Heart right ventricle (tissue), 16 donors: ENCODE measurements around the gene PLCD3. TPM values are rescaled to one million over a fixed set of nuclear protein-coding genes. Genes with fewer than 3 reads are reported as not detected.
A peak's percentile ranks its signal among the peaks of the same experiment; 100 is the strongest.

Experiments used
- ATAC-seq, 8 donors: fragments of 200-7000 bp; cut with Tn5 transposase; one replicate each; pipeline ENCODE4 v1.9.1; 2020; ENCODE audit warnings: mild to moderate bottlenecking in 8 of 8, moderate library complexity in 8 of 8, moderate number of reproducible peaks in 1 of 8
- DNase-seq, 2 donors: peaks; one replicate each; pipeline ENCODE4 v3.0.0-alpha.2; 2020
- H3K27ac ChIP-seq, 10 donors: fragments of 200-600 bp; sonication (generic) in 2 of 10; one replicate each; pipeline versions ENCODE4 v1.5.0 to v1.8.0; 2020 to 2022; ENCODE audit warnings: mild to moderate bottlenecking in 3 of 10
- H3K27me3 ChIP-seq, 7 donors: fragments of 200-600 bp; one replicate each; pipeline ENCODE4 v1.8.0; 2021 to 2022; ENCODE audit warnings: mild to moderate bottlenecking in 2 of 7
- H3K36me3 ChIP-seq, 9 donors: fragments of 200-600 bp; sonication (generic) in 1 of 9; one replicate each; pipeline versions ENCODE4 v1.5.0 to v1.8.0; 2020 to 2022; ENCODE audit warnings: mild to moderate bottlenecking in 2 of 9
- H3K4me1 ChIP-seq, 9 donors: fragments of 200-600 bp; sonication (generic) in 1 of 9; one replicate each; pipeline versions ENCODE4 v1.5.0 to v1.8.0; 2020 to 2022; ENCODE audit warnings: mild to moderate bottlenecking in 4 of 9
- H3K4me3 ChIP-seq, 10 donors: fragments of 200-600 bp; sonication (generic) in 2 of 10; one replicate each; pipeline versions ENCODE4 v1.5.0 to v1.8.0; 2020 to 2022; ENCODE audit warnings: mild to moderate bottlenecking in 7 of 10, moderate library complexity in 2 of 10
- H3K9me3 ChIP-seq, 11 donors: fragments of 200-600 bp in 10 of 11; sonication (generic) in 2 of 11; one replicate each; pipeline versions ENCODE4 v1.5.0 to v1.8.0; 2013 to 2022; ENCODE audit warnings: mild to moderate bottlenecking in 2 of 11, control low read depth in 1 of 11, moderate library complexity in 1 of 11
- WGBS, 2 donors: extraction: QIAGEN DNeasy Blood & Tissue Kit; methylation state at CpG; one replicate each; pipeline ENCODE4 v1.1.7; 2013; ENCODE audit warnings: inconsistent platforms in 1 of 2; 5-methylcytosine and 5-hydroxymethylcytosine counted together
- intact Hi-C, 10 donors: fragments of 100-400 bp; cut with DNase I; formaldehyde crosslinking; loops; one replicate each; pipeline versions ENCODE4 v1.11.1 to v1.14.2; 2022
- polyA plus RNA-seq, 2 donors: library from polyadenylated mRNA; stranded (reverse); fragments of 200-250 nt; gene quantifications; one replicate each; pipeline ENCODE4 v1.2.3, GENCODE V29; 2013
- total RNA-seq, 10 donors: library from RNA; stranded (reverse); fragmentation: NEBNext Ultra II Directional in 3 of 10; extraction: Animal tissue kit (Norgen Biotek cat#: 25700) in 3 of 10; gene quantifications; one replicate each; pipeline versions ENCODE4 v1.2.1 to v1.2.4, GENCODE V29; 2021 to 2023
- TF ChIP-seq, protein P1 (sequence below), 9 donors: fragments of 200-600 bp; sonication (generic) in 2 of 9; IDR thresholded peaks; one replicate each; pipeline versions ENCODE4 v1.5.0 to v1.8.0; 2021 to 2022; ENCODE audit warnings: antibody characterized with exemption in 9 of 9, mild to moderate bottlenecking in 5 of 9, moderate library complexity in 1 of 9
- donor health status: Arrhythmogenic right ventricular cardiomyopathy.
- donor health status: ischemic (EF 13 %, LVEDD 7.1; RV severe dilation, severe dysfunction).
- donor health status: healthy with polysubstance abuse.
- donor health status: DM: no; HTN: yes; CAD: no.
- donor health status: DM: no; HTN: no; CAD: no.
- donor health status: ischemic (EF 25% LVEDD 6.9; RV normal size, moderate dysfunction).
- donor health status: ischemic (EF 25% LVEDD 5.7; RV mildly dilated, moderate dysfunction).
- donor health status: healthy.
- donor health status: DM: yes; HTN: yes; CAD: no.
- donor health status: Ischemic cardiomyopathy.
- donor health status: ischemic (EF 35%, LVEDD 5.7; RV mildly dilated, moderate dysfunction).
- donor health status: nonischemic (EF 11% LVEDD 7.7; RV severe dilation, severe dysfunction).
- donor health status: DM: yes; HTN: yes; CAD: no.
- donor health status: PGD.
- donor health status: ischemic (EF 29% LVEDD 5.4; RV normal size, mild dysfunction).
- donor health status: nonischemic (EF 23%, LVEDD 6.1; RV moderate dilation, normal function).

PLCD3 gene
- total and polyA plus RNA-seq, 12 donors, result 44.6 to 188 (median 112) TPM

DNA sequence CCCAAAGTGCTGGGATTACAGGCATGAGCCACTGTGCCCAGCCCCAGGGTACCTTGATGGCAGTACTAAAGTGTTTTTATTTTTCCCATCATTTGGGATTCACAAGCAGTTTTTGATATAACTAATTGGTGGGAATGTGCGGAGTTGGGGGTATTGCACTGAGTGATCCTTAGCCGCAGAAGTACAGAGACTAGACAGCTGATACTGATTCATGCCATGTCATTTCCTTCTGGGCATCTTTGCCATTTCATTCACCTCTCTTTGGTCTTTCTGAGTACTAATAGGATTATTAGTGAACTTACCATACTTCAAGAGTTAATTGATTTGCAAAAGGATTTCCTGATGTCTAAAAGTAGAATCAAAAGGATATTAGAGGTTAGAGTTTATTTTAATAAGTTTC is 61.5 kb downstream of the PLCD3 start:
- Histone ChIP-seq H3K36me3 (peaks cover 0 to 72% (median 16%) of the 10 kb centered on the region in 9 donors), H3K27me3 (no peaks in the 10 kb centered on the region), H3K4me3 (no peak overlapping the region), H3K4me1 (peaks cover 0 to 62% (median 20%) of the 10 kb centered on the region in 9 donors), H3K9me3 (no peaks in the 10 kb centered on the region), H3K27ac (peak overlapping the region in 3 of 10 donors; percentile 50 to 60 (median 54))
- WGBS, 2 donors, result 98% methylated on average over 2 of the region's 2 CpGs
- TF ChIP-seq, protein P1, sequence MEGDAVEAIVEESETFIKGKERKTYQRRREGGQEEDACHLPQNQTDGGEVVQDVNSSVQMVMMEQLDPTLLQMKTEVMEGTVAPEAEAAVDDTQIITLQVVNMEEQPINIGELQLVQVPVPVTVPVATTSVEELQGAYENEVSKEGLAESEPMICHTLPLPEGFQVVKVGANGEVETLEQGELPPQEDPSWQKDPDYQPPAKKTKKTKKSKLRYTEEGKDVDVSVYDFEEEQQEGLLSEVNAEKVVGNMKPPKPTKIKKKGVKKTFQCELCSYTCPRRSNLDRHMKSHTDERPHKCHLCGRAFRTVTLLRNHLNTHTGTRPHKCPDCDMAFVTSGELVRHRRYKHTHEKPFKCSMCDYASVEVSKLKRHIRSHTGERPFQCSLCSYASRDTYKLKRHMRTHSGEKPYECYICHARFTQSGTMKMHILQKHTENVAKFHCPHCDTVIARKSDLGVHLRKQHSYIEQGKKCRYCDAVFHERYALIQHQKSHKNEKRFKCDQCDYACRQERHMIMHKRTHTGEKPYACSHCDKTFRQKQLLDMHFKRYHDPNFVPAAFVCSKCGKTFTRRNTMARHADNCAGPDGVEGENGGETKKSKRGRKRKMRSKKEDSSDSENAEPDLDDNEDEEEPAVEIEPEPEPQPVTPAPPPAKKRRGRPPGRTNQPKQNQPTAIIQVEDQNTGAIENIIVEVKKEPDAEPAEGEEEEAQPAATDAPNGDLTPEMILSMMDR (IDR thresholded peaks at IDR 0.05), result no peak
- DNase-seq (no peak), ATAC-seq (no peak)
- intact Hi-C loops, result no loop called here

DNA sequence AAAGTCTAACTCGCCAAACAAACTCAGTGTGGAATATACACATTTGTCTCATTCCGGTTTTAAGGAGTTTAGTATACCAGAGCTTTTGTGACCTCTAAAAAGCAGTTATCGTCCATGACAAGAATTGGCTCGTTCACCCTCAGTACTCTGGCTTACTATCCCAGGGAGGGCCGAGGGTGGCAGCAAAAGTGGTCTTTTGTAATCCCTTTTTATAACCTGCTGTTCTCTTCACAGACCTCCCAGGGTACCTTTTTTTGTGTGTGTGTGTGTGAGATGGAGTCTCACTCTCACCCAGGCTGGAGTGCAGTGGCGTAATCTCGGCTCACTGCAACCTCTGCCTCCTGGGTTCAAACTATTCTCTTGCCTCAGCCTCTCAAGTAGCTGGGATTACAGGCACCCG is 62.3 kb downstream of the PLCD3 start:
- intact Hi-C loops, result no loop called here
- no peak for DNase-seq
- H3K4me3 ChIP-seq, result no peak overlapping the region
- peak in 7 of 8 donors; percentile 23 to 72 (median 49) for ATAC-seq
- WGBS, 2 donors, result 77% methylated on average over 8 of the region's 8 CpGs
- TF ChIP-seq, protein P1 (IDR thresholded peaks at IDR 0.05), result no peak
- H3K4me1 ChIP-seq, result peaks cover 0 to 67% (median 26%) of the 10 kb centered on the region in 9 donors
- H3K9me3 ChIP-seq, result no peaks in the 10 kb centered on the region
- H3K27ac ChIP-seq, result peak overlapping the region in 9 of 10 donors; percentile 4 to 60 (median 45)
- no peaks in the 10 kb centered on the region for H3K27me3 ChIP-seq
- H3K36me3 ChIP-seq, result peaks cover 0 to 66% (median 16%) of the 10 kb centered on the region in 9 donors

DNA sequence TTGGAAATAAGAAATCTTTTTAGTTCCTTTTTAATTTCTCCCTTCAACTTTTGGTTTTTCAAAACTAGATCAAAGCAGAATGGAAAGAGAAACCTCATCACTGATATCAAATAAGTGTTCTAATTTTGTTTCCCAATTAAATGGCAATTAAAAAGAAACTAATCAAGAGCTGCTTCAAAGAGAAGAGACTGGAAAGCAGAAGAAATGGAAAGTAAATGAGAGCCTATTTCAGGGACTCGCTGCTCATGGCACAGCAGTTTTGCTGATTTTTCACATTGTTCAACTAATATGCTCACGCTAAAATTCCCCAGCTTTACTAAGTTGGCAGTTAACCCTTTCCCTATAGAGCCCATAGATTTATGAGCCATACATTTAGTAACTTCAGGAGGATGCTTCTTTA is 64.7 kb downstream of the PLCD3 start:
- H3K36me3 ChIP-seq, result peaks cover 0 to 54% (median 16%) of the 10 kb centered on the region in 9 donors
- H3K27ac ChIP-seq, result peak overlapping the region in 1 of 10 donors; percentile 20
- H3K27me3 ChIP-seq, result no peaks in the 10 kb centered on the region
- H3K4me3 ChIP-seq, result no peak overlapping the region
- peaks cover 6 to 70% (median 43%) of the 10 kb centered on the region in 9 donors for H3K4me1 ChIP-seq
- no peaks in the 10 kb centered on the region for H3K9me3 ChIP-seq
- DNase-seq, result no peak
- intact Hi-C loops, result no loop called here
- no peak for ATAC-seq
- 83 to 86% methylated on average over 2 of the region's 2 CpGs for WGBS, 2 donors
- TF ChIP-seq, protein P1 (IDR thresholded peaks at IDR 0.05), result no peak

DNA sequence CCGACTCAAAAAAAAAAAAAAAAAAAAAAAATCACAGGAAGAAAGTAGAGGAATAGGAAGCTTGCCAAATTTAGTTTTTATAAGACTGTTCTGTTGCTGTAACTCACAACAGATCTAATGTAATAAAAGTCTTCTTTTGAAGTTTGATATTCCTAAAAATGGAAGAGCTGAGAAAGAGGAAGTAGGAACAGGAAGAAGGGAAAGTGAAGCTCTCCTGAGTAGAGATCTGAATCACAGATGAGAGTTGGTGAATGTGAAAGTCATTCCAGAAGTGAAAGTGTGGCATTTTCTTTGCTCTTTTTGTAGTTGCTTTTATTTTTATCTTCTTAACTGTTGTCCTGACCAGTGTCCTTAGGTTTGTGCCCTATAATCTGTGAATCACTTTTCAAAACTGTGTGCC is 69.1 kb downstream of the PLCD3 start:
- 60 to 73% methylated on average over 1 of the region's 1 CpG for WGBS, 2 donors
- intact Hi-C loops, result loop anchor here in 1 of 10 donors (5.0 kb wide), 1 partner anchor 69 kb away; the partner anchor contains the start of gene PLCD3
- peak overlapping the region in 1 of 10 donors; percentile 45 for H3K27ac ChIP-seq

More for the DNA sequence above, 69.1 kb downstream of the PLCD3 start:
- TF ChIP-seq, protein P1 (IDR thresholded peaks at IDR 0.05), result no peak
- H3K4me1 ChIP-seq, result peaks cover 19 to 79% (median 58%) of the 10 kb centered on the region in 9 donors
- DNase-seq (no peak), ATAC-seq (no peak)
- H3K9me3 ChIP-seq, result no peaks in the 10 kb centered on the region
- H3K27me3 ChIP-seq, result no peaks in the 10 kb centered on the region
- H3K4me3 ChIP-seq, result peak overlapping the region in 1 of 10 donors; percentile 83
- peaks cover 0 to 24% (median 7%) of the 10 kb centered on the region in 9 donors for H3K36me3 ChIP-seq
